SHP77 (cell line): ENCODE results near the gene PDE4DIP.
"Not testable (repeated sequence)": the region's sequence is repeated elsewhere in the genome, so short reads cannot be mapped to it uniquely, and the experiment has no call there.

Source experiments
- DNase-seq, 2 experiments: peaks; one replicate each; lab custom pipeline; 2025; lab: John Stamatoyannopoulos, UW

The PDE4DIP gene

DNA sequence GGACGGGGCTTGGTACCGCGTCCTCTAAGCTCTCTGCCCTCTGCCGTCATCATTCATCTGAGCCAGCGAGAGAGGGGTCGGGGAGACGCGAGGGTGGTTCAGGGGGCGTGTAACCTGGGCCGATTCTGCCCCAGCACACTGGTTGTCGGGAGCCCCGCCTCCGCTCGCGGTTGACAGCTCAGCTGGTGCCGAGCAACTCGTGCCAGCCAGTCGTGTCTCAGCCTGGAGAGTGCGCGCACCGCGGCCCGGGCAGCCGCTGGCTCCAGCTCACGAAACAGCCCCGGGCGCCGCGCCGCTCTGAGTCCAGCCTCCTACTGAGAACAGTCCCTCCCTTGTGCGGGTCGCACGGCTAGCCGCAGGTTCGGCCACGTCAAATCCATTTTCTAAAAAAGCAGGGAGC is at the start of gene PDE4DIP:
TSS of gene PDE4DIP (plus strand) at position 209 of the 400 bp plus-strand sequence. CDS start 347 bp downstream, outside the sequence.
- DNase-seq: not testable (repeated sequence)

GRCh38 chr1:148808268-148808928 is 35.8 kb upstream of the PDE4DIP start:
- not testable (repeated sequence) for DNase-seq

- DNase-seq: not testable (repeated sequence)
These were observed 35.3 kb upstream of the PDE4DIP start for GRCh38 chr1:148808929-148809283.

GRCh38 chr1:148822180-148822579 is 22.0 kb upstream of the PDE4DIP start:
- DNase-seq: not testable (repeated sequence)

GRCh38 chr1:148823822-148824221 is 20.4 kb upstream of the PDE4DIP start:
- DNase-seq: not testable (repeated sequence)

DNA sequence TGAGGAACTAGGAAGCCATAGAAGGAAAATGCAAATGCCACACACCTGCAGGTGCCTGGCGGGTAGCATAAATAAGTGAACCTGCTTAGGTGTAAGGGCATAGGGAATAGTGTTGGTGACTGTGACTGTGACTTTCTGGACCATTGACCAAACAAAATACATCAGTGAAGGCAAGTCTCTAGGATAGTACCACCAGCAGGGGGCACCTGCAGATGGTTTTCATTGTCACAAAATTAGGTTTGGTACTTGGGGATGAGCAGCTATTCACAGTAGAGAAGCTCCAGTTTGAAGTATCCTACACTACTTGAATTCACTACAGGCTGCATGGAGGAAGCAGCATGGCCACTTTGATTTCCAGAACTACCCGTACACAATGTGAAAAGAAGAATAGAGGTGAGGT is 19.2 kb upstream of the PDE4DIP start:
- DNase-seq: not testable (repeated sequence)

- not testable (repeated sequence) for DNase-seq
These were observed 15.7 kb upstream of the PDE4DIP start for GRCh38 chr1:148828531-148828930.

DNA sequence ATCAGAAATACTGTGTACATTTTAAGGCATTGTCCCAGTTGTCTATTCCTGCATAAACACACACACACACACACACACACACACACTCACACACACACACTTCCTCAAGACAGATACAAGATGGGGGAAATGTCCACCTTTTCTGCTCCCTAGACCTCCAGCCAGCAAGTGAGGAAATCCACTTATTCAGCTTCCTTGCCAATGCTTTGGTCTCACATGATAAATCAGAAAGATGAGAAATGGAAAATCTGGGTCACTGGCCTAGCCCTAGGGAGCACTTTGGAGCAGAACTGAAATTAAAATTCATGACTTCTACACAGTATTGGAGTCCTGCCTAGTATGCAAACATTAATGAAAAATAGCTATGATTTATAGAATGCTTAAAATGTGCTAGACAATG is 15.3 kb upstream of the PDE4DIP start:
- DNase-seq: not testable (repeated sequence)

DNA sequence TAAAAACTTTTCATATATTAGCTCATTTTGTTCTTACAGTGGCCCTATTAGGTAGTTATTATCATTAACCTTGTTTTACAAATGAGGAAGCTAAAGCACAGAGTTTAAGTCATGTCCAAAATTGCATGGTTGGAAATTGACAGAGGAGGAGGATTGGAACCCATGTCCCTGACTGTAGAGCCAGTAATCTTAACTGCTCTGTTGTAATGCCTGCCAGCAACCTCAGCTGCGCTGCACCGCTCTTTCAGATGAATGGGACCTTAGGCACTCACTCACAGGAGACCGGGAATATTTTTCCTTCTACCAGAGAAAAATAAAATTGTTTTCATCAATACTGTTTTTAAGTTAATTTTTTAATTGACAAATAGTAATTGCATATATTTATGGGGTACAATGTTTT is 14.9 kb upstream of the PDE4DIP start:
- DNase-seq: not testable (repeated sequence)

DNA sequence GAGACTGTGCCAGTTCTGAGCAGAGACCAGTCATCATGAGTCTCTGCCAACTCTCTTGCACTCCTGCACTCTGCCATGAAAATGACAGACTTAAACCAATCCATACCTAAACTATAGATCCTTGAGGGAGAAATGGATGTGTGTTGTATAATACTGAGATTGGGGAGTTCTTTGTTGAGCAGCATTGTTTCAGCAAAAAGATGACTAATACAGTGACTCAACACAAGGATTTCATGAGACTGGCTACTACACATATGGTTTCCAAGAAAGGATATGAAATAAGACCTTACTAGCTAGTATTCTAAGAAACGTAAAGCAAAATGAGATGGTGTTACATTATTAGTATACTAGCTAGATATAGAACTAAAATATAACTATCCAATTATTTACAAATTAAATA is 3.0 kb upstream of the PDE4DIP start:
- DNase-seq: not testable (repeated sequence)

DNA sequence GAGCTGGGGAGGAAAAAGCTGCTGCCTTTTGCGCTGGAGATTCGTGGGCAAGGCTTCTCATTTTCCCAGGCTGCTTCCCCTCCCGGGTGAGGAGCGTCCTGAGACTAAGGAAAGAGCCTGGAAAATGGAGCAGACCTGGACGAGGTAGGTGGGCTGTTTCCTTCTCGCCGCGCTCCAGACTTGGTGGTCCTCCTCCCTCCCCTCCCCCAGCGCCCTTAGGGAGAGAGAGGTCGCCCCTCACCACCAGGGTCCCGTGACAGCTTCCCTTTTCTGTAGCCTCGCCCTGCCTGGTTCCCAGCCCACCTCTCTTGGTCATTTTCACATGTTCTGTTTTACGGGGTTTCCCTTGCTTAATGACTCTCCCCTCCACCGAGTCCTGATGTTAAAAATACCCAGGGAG is 423 bp downstream of the PDE4DIP start:
- DNase-seq: not testable (repeated sequence)

GRCh38 chr1:148845068-148845467 is 840 bp downstream of the PDE4DIP start:
- DNase-seq: not testable (repeated sequence)

DNA sequence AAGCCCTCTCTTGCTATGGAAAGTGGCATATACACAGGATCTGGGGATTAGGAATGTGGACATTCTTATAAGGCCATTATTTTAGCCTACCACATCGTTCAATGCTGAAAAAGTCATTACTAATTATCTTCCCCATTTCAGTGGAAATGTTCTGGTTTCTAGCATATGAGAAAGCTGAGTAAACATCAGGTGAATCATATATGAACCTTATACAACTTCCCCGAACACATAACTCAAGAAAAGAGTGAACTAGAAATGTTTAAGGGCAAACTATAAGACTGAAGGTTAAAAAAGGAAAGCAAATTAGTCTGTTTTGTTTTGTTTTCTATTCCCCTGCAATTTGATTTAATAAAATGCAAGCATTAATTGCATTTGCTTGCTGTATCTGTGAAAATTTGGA is 6.1 kb downstream of the PDE4DIP start:
- not testable (repeated sequence) for DNase-seq

DNA sequence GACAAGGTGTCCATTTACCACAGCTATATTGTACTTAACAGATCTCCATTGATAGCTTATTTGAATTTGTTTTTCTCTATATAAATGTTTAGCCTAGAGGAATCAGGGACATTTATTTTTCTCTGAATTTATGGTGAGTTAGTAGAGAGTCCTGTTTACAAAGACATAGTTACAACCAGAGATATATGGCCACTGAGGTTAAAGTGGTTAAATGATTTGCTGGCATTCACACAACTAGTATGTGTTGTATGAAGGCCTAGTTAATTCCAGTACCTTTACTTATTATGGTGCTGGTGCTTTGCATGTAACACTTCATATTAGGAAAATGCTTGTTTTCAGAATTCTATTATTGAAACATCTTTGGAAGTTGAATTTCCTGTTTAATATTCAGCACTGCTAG is 6.6 kb downstream of the PDE4DIP start:
- DNase-seq: not testable (repeated sequence)

- not testable (repeated sequence) for DNase-seq
These were observed 7.5 kb downstream of the PDE4DIP start for GRCh38 chr1:148851684-148852083.

DNA sequence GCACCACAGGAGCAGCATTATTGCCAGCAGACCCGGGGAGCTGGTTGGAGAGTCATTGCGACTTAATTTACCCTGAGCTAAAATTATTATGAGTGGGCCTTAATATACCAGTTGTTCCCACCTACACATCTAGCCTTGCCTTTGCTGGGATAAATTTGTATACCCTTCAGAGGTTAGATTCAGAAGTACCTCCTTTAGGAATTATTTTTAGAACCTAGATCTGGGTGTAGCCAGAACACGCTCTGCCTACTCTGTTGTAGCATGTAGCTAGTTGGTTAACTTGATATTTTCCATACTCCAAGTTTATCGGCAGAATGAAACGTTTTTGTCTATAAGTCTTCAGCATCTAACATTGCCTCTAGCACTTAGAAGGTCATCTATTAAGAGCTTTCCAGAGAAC is 9.1 kb downstream of the PDE4DIP start:
- not testable (repeated sequence) for DNase-seq

- DNase-seq: not testable (repeated sequence)
These were observed 9.8 kb downstream of the PDE4DIP start for GRCh38 chr1:148854063-148854462.

DNA sequence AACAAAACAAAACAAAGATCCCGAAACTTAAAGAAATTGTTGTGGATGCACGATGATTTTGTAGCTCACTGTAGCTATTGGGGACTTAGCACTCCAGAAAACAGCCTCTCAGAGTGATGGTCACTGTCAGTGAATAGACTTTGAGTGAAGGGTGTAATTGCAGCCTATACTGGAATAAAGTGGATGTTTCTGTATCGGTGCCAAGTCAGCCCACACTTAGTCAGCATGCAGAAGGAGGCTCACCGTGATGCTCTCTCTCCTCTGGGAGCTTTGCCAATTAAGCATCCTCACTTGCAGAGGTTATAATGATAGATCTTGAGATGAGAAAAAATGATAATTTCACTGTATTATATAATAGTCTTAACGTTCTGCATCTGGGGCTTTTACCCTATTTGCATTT is 11.1 kb downstream of the PDE4DIP start:
- not testable (repeated sequence) for DNase-seq

- not testable (repeated sequence) for DNase-seq
These were observed 15.8 kb downstream of the PDE4DIP start for GRCh38 chr1:148860049-148860448.

DNA sequence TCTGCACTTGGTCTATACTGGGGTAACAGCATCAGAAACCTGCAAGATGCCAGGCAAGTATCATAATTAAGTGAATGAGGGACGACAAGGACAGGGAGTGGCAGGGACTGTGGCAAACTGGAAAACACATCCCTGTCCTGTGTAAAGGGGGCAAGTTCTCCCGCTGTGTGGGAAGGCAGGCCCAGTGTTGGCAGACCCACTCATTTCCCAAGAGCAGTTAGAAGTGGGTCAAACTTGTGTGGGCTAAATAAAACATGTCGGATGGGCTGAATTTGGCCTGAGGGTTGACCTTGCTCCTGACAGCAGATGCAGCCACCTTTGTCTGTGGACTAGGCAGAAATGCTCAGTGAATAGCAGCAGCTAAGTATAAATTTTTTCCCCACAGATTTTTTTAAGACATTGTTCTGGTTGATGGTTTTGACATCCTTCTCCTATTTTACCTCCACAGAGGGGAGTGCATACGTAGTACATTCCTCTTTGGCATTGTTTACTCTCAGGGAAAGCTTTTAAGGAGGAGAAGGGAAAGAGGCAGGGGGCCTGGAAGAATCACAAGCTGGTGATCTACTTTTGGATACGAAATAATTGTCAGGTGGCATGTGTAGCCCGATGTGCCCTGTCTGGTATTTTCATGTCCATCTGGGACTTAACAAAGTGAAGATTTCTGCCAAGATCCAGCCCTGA is 16.5 kb downstream of the PDE4DIP start:
- DNase-seq: not testable (repeated sequence)

- DNase-seq: not testable (repeated sequence)
These were observed 18.4 kb downstream of the PDE4DIP start for GRCh38 chr1:148862590-148862989.

DNA sequence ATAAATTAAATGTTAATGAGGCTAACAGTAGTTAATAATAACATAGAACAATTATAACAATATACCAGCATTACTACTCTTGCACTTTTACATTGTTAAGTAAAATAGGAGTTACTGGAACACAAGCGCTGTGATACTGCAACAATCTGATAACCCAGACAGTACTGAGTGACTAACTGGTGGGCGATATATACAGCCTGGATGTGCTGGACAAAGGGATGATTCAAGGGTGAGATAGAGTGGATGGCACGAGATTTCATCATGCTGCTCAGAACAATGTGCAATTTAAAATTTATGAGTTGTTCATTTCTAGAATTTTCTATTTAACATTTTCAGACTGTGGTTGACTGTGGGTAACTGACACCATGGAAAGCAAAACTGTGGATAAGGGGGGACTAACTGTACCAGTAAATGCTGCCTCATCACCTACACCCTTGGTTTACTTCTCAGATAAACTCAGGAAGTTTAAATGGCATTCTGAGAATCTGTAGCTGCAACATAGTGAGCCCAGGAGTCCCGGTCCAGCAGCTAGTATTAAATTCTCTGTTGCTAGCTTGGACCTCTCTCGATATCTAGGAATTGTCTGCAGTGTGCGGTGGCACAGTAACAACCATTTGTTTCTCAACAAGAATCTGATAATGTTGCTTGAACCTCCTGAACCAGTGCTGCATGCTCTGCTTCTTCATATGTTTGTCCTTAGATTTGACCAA is 24.9 kb downstream of the PDE4DIP start:
- not testable (repeated sequence) for DNase-seq

DNA sequence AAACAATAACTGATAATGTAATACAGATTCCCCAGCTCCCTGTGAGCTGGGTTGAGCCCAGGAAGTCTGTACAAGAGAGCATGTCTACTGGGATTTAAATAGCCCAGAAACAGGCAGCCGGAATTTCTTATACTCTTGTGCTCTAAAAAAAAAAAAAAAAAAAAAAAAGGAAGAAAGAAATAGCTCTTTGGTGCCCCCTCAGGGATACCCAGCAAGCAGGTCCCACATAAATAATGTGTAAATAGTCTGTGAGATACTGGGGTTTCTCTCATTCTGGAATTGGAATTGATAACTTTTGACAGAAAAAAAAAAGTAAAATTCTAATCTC is 25.4 kb downstream of the PDE4DIP start:
- DNase-seq: not testable (repeated sequence)
